ENCODE results near the gene IGSF8.
"Not testable (repeated sequence)": the region's sequence is repeated elsewhere in the genome, so short reads cannot be mapped to it uniquely, and the experiment has no call there.

Gene IGSF8

GRCh38 chr1:160056648-160057169, 41.7 kb downstream of the IGSF8 start:
- TF ChIP-seq TAF1 (IDR thresholded peaks at IDR 0.05; ENCODE audit: borderline replicate concordance, low read depth, low read length) (no peak), POLR2AphosphoS5 (IDR thresholded peaks at IDR 0.05; ENCODE audit: low read depth, low read length) (no peak), POLR2A (IDR thresholded peaks at IDR 0.05; ENCODE audit: low read depth, low read length) (no peak)
- DNase-seq (ENCODE audit: insufficient read length) (no peak), FAIRE-seq (no peak)

GRCh38 chr1:160053548-160054365, 44.7 kb downstream of the IGSF8 start:
- TF ChIP-seq POLR2A (IDR thresholded peaks at IDR 0.05; ENCODE audit: low read depth, low read length) (no peak), TAF1 (IDR thresholded peaks at IDR 0.05; ENCODE audit: borderline replicate concordance, low read depth, low read length) (no peak), POLR2AphosphoS5 (IDR thresholded peaks at IDR 0.05; ENCODE audit: low read depth, low read length) (no peak)
- DNase-seq (ENCODE audit: insufficient read length) (no peak), FAIRE-seq (no peak)

DNA sequence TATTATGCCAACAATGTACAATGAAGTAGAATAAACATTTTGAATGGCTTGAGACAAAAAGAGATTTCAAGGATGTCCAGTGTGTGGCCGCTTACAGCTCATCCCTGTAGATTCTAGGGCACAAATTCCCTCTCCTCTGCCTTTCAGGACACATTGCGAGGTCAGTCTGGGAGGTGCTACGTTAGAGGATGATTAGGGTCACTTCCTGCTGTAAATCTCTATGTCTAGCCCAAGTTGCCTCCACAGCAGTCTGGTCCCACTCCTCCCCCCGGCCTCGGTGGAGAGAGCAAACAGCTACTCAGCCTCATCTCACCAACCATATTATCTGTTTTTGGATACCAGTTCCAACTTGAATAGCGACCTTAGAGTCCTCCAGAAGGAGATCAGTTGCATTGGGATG, 45.5 kb downstream of the IGSF8 start:
- no peak for DNase-seq (ENCODE audit: insufficient read length)
- TF ChIP-seq TAF1 (IDR thresholded peaks at IDR 0.05; ENCODE audit: borderline replicate concordance, low read depth, low read length) (no peak), POLR2AphosphoS5 (IDR thresholded peaks at IDR 0.05; ENCODE audit: low read depth, low read length) (no peak), POLR2A (IDR thresholded peaks at IDR 0.05; ENCODE audit: low read depth, low read length) (no peak)
- FAIRE-seq: no peak

DNA sequence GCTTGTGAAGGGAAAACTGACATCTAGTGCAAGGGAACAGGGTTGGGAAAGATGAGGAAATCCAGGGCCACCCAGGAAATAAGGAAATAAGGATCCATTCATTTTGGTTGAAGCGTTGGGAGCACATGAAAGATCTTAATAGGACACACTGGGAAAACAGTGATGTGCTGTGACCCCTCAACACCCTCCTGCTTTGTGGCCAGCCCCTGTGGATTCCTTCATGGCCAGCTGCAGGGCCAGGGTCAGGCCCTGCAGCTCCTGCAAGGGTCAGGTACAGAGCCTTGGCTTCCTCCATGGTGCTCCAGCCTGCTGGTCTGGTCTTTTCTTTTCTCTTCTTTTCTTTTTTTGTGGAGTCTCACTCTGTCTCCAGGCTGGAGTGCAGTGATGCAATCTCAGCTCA, 47.8 kb downstream of the IGSF8 start:
- FAIRE-seq: no peak
- TF ChIP-seq POLR2AphosphoS5 (IDR thresholded peaks at IDR 0.05; ENCODE audit: low read depth, low read length) (no peak), POLR2A (IDR thresholded peaks at IDR 0.05; ENCODE audit: low read depth, low read length) (no peak), TAF1 (IDR thresholded peaks at IDR 0.05; ENCODE audit: borderline replicate concordance, low read depth, low read length) (no peak)
- DNase-seq (ENCODE audit: insufficient read length): no peak

GRCh38 chr1:160050182-160050581, 48.2 kb downstream of the IGSF8 start:
- DNase-seq (ENCODE audit: insufficient read length); FAIRE-seq: not testable (repeated sequence)

- DNase-seq (ENCODE audit: insufficient read length): no peak
- TF ChIP-seq POLR2AphosphoS5 (IDR thresholded peaks at IDR 0.05; ENCODE audit: low read depth, low read length) (no peak), TAF1 (IDR thresholded peaks at IDR 0.05; ENCODE audit: borderline replicate concordance, low read depth, low read length) (no peak), POLR2A (IDR thresholded peaks at IDR 0.05; ENCODE audit: low read depth, low read length) (no peak)
- FAIRE-seq: no peak
Measured at GRCh38 chr1:160049101-160049500, 49.3 kb downstream of the IGSF8 start.

- DNase-seq (ENCODE audit: insufficient read length) (no peak), FAIRE-seq (no peak)
- no peak for TF ChIP-seq POLR2A (IDR thresholded peaks at IDR 0.05; ENCODE audit: low read depth, low read length)
- no peak for TF ChIP-seq TAF1 (IDR thresholded peaks at IDR 0.05; ENCODE audit: borderline replicate concordance, low read depth, low read length)
- TF ChIP-seq POLR2AphosphoS5 (IDR thresholded peaks at IDR 0.05; ENCODE audit: low read depth, low read length): no peak
Measured at GRCh38 chr1:160048335-160048734, 50.1 kb downstream of the IGSF8 start.

DNA sequence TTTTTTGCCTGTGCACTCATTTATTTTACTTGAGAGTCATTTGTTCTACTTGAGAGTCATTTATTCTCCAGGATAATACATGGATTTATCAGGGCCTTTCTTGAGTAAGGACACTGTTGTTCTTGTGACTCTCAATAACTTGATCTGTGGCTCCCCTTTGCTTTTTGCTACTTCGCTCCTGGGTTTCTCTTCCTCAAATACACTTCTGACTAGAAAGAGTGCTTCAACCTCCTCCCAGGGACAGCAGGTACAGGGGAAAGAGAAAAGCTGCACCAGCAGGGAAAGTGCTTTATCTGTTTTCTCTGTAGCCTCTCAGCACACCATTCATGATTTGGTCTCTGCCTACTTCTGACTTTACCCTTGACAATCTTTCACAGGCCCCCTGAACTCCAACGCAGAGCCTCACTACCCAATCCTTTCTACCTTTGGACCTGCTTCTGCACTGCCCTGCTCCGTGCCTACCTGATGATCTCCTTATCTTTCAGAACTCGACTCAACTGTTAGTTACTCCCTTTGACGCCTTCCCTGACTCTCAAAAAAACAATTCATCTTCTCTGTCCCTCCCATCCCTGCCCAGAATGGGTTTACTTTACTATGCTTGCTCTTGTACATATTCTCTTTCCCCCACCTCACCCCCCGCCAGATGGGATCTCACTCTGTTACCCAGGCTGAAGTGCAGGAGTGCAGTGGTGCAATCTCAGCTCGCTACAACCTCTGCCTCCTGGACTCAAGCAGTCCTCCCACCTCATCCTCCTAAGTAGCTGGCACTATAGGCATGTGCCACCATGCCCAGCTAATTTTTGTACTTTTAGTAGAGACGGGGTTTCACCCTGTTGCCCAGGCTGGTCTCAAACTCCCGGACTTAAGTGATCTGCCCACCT, 51.1 kb downstream of the IGSF8 start:
- FAIRE-seq: peak; percentile 88
- no peak for DNase-seq (ENCODE audit: insufficient read length)
- TF ChIP-seq TAF1 (IDR thresholded peaks at IDR 0.05; ENCODE audit: borderline replicate concordance, low read depth, low read length): no peak
- TF ChIP-seq POLR2AphosphoS5 (IDR thresholded peaks at IDR 0.05; ENCODE audit: low read depth, low read length): no peak
- TF ChIP-seq POLR2A (IDR thresholded peaks at IDR 0.05; ENCODE audit: low read depth, low read length): no peak

DNA sequence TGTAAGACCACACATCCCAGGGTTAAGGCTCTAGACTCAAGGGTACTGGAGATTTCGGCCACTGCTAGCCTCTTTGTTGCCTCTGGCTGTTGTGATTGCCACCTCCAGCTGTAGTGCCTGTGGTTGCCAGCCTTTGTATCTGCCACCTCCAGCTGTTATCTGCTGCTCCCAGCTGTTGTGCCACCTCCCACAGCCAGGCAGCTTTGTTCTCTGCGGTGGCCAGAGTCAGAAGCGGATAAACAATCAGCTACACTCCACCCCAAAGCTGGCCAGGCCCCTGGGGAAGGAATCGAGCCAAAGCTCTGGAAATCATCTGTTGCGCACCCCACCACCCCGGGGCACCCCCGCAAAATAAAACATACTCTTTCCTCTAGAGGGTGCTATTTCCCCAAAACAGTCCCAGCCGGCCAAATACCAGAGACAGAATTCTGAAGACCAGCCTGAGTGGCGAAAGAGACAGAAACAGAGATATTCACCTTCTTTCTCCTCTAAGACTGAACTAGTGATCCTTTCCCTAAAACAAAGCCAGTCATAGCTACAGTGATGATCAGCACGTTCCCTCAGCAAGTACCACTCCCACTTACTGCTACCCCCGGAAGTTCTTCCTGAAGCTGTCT, 51.8 kb downstream of the IGSF8 start:
- peak; percentile 56 for DNase-seq (ENCODE audit: insufficient read length)
- peak; percentile 88 for FAIRE-seq
- TF ChIP-seq POLR2A (IDR thresholded peaks at IDR 0.05; ENCODE audit: low read depth, low read length) (no peak), TAF1 (IDR thresholded peaks at IDR 0.05; ENCODE audit: borderline replicate concordance, low read depth, low read length) (no peak), POLR2AphosphoS5 (IDR thresholded peaks at IDR 0.05; ENCODE audit: low read depth, low read length) (no peak)

DNA sequence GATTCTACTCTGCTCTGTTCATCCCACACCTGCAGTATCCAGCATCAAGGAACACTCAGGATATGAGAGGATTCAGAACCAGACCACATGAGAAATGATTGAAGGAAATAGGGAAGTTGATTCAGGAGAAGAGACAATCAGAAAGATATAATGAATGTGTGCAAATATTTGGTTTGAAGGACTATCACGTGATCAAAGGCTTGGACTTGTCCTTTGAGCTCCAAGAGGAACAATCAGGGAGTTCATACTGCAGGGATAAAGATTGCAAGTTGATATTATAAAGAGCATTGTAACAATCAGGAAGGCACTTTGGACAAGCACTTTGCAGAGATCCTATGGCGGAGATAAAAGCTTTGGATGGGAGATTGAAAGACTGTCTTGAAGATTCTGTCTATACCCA, 52.8 kb downstream of the IGSF8 start:
- no peak for FAIRE-seq
- no peak for DNase-seq (ENCODE audit: insufficient read length)
- TF ChIP-seq TAF1 (IDR thresholded peaks at IDR 0.05; ENCODE audit: borderline replicate concordance, low read depth, low read length) (no peak), POLR2AphosphoS5 (IDR thresholded peaks at IDR 0.05; ENCODE audit: low read depth, low read length) (no peak), POLR2A (IDR thresholded peaks at IDR 0.05; ENCODE audit: low read depth, low read length) (no peak)

DNA sequence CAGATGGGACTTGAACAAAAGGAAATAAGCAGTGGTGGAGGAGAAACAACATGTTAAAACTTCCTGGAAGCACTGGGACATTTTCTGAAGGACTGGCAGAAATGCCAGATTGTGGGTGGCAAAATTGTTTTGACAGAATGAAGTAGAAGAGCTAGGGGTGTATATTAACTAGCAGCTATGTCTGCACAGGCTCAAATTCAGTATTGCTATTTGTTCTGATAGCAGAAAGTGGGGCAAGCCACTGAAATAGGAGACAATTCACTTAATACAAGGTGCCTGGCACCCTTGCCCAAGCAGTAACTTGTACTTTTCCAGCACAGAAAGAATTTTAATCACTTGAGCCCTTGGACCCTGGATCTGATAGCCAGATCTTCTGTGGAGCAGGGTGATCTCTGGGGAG, 54.9 kb downstream of the IGSF8 start:
- FAIRE-seq: no peak

More for the DNA sequence above, 54.9 kb downstream of the IGSF8 start:
- TF ChIP-seq TAF1 (IDR thresholded peaks at IDR 0.05; ENCODE audit: borderline replicate concordance, low read depth, low read length) (no peak), POLR2AphosphoS5 (IDR thresholded peaks at IDR 0.05; ENCODE audit: low read depth, low read length) (no peak), POLR2A (IDR thresholded peaks at IDR 0.05; ENCODE audit: low read depth, low read length) (no peak)
- DNase-seq (ENCODE audit: insufficient read length): no peak

Measured in GM12892 (cell line).